ENCODE results near the gene TUBB2B.
A peak's percentile ranks its signal among the peaks of the same experiment; 100 is the strongest.

The TUBB2B gene

GRCh38 chr6:3209114-3210023 is 18.1 kb downstream of the TUBB2B start:
- Histone ChIP-seq H2AFZ (ENCODE audit: low read depth, low read length) (peak overlapping the region; percentile 86), H3K79me2 (ENCODE audit: low read length) (no peaks in the 10 kb centered on the region), H4K20me1 (ENCODE audit: insufficient read depth, low read length) (no peaks in the 10 kb centered on the region), H3K9ac (ENCODE audit: low read length) (peak overlapping the region; percentile 11; the same call in 1 of the 2 replicates), H3K4me2 (ENCODE audit: low read length) (peak overlapping the region; percentile 73), H3K4me3 (ENCODE audit: low read length) (peak overlapping the region; percentile 64), H3K36me3 (replicated peaks; ENCODE audit: low read depth, low read length) (peaks cover 2% of the 10 kb centered on the region), H3K4me1 (ENCODE audit: low read length) (peaks cover 31% of the 10 kb centered on the region), H3K27ac (ENCODE audit: low read length) (peak overlapping the region; percentile 41), H3K9me3 (ENCODE audit: insufficient read depth, low read length) (peaks cover 6% of the 10 kb centered on the region; the same call in 1 of the 2 replicates), H3K27me3 (ENCODE audit: low read depth, low read length) (peaks cover 11% of the 10 kb centered on the region)
- TF ChIP-seq EZH2phosphoT487 (IDR thresholded peaks at IDR 0.05; ENCODE audit: low read depth) (no peak), CTCF (IDR thresholded peaks at IDR 0.05; ENCODE audit: low read depth, low read length) (0 out of 2 replicates have a peak, but pooled peaks have one; percentile 16)

DNA sequence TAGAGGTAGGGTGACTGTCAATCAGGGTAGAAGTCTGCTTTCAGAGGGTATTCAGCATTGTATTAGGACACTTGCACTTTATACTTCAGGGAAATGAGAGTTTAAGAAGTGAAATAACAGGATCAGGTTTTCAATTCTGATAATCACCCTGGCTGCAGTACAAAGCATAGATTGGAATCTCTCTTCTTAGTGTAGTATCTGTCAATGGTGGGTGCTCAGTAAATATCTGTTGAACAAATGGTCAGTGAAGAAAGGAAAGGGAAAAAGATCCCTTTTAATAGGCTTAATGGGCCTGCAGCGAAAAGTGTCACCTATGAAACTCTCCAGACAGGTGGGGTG is 18.7 kb downstream of the TUBB2B start:
- H4K20me1 ChIP-seq (ENCODE audit: insufficient read depth, low read length): no peaks in the 10 kb centered on the region
- H3K9ac ChIP-seq (ENCODE audit: low read length): no peak overlapping the region
- peak overlapping the region; percentile 86 for H2AFZ ChIP-seq (ENCODE audit: low read depth, low read length)
- no peaks in the 10 kb centered on the region for H3K79me2 ChIP-seq (ENCODE audit: low read length)
- peak overlapping the region; percentile 73 for H3K4me2 ChIP-seq (ENCODE audit: low read length)
- peaks cover 8% of the 10 kb centered on the region; the same call in 1 of the 2 replicates for H3K9me3 ChIP-seq (ENCODE audit: insufficient read depth, low read length)
- peak overlapping the region; percentile 64 for H3K4me3 ChIP-seq (ENCODE audit: low read length)
- H3K36me3 ChIP-seq (replicated peaks; ENCODE audit: low read depth, low read length): peaks cover 4% of the 10 kb centered on the region
- H3K27ac ChIP-seq (ENCODE audit: low read length): no peak overlapping the region
- TF ChIP-seq EZH2phosphoT487 (IDR thresholded peaks at IDR 0.05; ENCODE audit: low read depth): no peak
- TF ChIP-seq CTCF (IDR thresholded peaks at IDR 0.05; ENCODE audit: low read depth, low read length): no peak
- H3K4me1 ChIP-seq (ENCODE audit: low read length): peaks cover 37% of the 10 kb centered on the region
- H3K27me3 ChIP-seq (ENCODE audit: low read depth, low read length): peaks cover 11% of the 10 kb centered on the region

GRCh38 chr6:3208098-3208774 is 19.2 kb downstream of the TUBB2B start:
- peak overlapping the region; percentile 64 for H3K4me3 ChIP-seq (ENCODE audit: low read length)
- H3K4me2 ChIP-seq (ENCODE audit: low read length): peak overlapping the region; percentile 73
- no peak overlapping the region for H3K9ac ChIP-seq (ENCODE audit: low read length)
- peaks cover 12% of the 10 kb centered on the region for H3K27me3 ChIP-seq (ENCODE audit: low read depth, low read length)
- H3K36me3 ChIP-seq (replicated peaks; ENCODE audit: low read depth, low read length): peaks cover 4% of the 10 kb centered on the region
- H3K4me1 ChIP-seq (ENCODE audit: low read length): peaks cover 37% of the 10 kb centered on the region
- H3K27ac ChIP-seq (ENCODE audit: low read length): no peak overlapping the region
- no peaks in the 10 kb centered on the region for H3K79me2 ChIP-seq (ENCODE audit: low read length)
- no peaks in the 10 kb centered on the region for H4K20me1 ChIP-seq (ENCODE audit: insufficient read depth, low read length)
- H3K9me3 ChIP-seq (ENCODE audit: insufficient read depth, low read length): peaks cover 8% of the 10 kb centered on the region; the same call in 1 of the 2 replicates
- no peak overlapping the region for H2AFZ ChIP-seq (ENCODE audit: low read depth, low read length)
- TF ChIP-seq CTCF (IDR thresholded peaks at IDR 0.05; ENCODE audit: low read depth, low read length) (no peak), EZH2phosphoT487 (IDR thresholded peaks at IDR 0.05; ENCODE audit: low read depth) (no peak)
